ENCODE measurements around the gene ZNF334.

ZNF334 gene

DNA sequence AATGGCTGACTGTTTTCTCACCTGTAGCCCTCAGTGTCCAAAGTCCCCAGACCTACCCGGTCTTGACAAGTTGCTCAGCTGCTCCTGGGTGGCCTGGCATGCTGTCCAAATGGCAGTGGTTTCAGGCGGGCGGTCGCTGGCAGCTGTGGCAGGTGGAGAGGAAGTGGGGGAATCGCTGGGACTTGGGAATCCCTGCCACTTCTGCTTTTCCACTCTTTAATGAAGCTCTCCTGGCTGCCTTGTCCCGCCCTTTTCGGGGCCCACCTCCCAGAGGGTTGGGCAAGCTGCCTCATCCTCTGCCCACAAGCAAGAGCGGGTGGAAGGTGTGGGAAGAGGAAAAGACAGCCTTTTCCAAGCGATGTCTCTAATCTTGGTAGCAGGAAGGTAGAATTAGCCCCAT, 37.1 kb upstream of the ZNF334 start, which contains the start of gene OCSTAMP:
OCSTAMP (minus strand) TSS at position 194 of the 400 bp plus-strand sequence; CDS start at position 100, 94 bp downstream.
- no peak within 1 kb of the TSS for H3K4me3 ChIP-seq (ENCODE audit: low read depth, low read length)

DNA sequence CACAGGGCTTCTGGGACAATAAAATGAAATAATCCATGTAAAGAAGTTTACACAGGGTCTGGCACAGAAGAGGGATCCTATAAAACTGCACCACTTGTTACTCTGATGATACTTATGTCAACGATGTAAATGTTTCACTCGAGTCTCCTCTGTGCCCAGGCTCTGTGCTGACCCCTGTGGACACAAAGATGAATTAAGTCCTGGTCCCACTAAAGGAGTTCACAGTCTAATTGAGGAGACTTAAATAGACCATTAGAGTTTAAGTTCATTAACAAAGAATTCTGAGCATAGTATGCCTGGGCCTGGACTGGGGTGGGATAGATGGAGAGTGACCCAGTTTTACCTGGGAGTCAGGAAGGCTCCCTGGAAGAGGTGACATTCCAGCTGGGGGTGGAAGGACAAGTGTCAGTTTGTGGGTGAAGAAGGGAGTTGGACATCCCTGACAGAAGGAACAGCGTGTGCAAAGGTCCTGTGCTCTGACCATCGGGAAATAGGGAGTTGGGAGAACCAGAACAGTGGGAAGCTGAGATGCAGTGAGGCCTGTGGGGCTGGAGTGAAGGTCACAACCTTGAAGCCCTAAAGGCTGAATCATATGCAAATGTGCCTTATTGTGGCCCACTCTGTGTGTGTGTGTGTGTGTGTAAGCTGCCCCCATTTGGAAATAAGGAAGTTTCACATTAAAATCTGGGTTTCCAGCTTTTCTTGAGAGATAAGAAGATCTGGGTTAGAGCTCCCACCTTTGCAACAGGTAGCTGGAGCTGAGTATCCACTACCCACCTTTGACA, 36.0 kb upstream of the ZNF334 start:
- no peak overlapping the region for H3K4me3 ChIP-seq (ENCODE audit: low read depth, low read length)

More for the DNA sequence above, 37.1 kb upstream of the ZNF334 start, which contains the start of gene OCSTAMP:
- TF ChIP-seq, protein P1, sequence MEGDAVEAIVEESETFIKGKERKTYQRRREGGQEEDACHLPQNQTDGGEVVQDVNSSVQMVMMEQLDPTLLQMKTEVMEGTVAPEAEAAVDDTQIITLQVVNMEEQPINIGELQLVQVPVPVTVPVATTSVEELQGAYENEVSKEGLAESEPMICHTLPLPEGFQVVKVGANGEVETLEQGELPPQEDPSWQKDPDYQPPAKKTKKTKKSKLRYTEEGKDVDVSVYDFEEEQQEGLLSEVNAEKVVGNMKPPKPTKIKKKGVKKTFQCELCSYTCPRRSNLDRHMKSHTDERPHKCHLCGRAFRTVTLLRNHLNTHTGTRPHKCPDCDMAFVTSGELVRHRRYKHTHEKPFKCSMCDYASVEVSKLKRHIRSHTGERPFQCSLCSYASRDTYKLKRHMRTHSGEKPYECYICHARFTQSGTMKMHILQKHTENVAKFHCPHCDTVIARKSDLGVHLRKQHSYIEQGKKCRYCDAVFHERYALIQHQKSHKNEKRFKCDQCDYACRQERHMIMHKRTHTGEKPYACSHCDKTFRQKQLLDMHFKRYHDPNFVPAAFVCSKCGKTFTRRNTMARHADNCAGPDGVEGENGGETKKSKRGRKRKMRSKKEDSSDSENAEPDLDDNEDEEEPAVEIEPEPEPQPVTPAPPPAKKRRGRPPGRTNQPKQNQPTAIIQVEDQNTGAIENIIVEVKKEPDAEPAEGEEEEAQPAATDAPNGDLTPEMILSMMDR (IDR thresholded peaks at IDR 0.05; ENCODE audit: borderline replicate concordance, insufficient read depth, low read depth, low read length) = no peak

DNA sequence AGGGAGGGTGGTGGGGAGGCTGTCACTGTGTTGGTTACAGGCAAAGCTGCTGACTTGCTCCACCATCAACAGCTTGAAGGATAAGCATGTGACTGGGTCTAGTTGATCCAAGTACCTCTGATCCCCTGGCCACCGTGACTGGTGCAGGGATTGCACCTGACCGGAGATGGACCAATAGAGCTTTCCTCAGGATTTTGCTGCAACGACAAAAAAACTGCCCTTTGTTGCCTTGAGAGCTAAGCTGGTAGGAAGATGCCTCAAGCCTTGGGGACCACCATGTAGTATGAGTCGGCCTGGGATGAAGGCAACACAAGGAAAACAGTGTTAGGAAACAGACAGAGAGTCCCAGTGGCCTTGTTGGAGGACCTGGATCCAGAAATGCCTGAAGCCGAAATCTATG, 35.3 kb upstream of the ZNF334 start:
- H3K4me3 ChIP-seq (ENCODE audit: low read depth, low read length) = no peak overlapping the region
- TF ChIP-seq, protein P1 (IDR thresholded peaks at IDR 0.05; ENCODE audit: borderline replicate concordance, insufficient read depth, low read depth, low read length) = no peak

More for the DNA sequence above, 36.0 kb upstream of the ZNF334 start:
- TF ChIP-seq, protein P1 (IDR thresholded peaks at IDR 0.05; ENCODE audit: borderline replicate concordance, insufficient read depth, low read depth, low read length) = peak; percentile 29; the same call in 1 of the 2 replicates

DNA sequence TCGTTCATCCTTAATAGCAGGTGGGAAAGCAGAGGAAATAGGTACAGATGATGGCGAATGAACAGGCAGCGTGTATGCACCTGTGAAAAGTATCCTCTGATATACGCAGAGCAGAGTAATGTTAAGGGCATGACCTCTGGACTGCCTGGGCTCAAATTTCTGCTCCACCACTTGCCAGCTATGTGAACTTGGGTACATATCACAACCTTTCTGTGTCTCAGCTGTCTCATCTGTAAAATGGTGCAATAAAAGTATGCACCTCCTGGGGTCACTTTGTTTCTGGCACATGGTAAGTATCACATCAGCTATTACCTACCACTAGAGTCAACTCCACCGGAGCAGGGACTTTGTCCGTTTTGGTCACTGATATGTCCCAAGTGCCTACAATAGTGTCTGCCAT, 34.6 kb upstream of the ZNF334 start:
- no peak overlapping the region for H3K4me3 ChIP-seq (ENCODE audit: low read depth, low read length)
- TF ChIP-seq, protein P1 (IDR thresholded peaks at IDR 0.05; ENCODE audit: borderline replicate concordance, insufficient read depth, low read depth, low read length) = no peak

DNA sequence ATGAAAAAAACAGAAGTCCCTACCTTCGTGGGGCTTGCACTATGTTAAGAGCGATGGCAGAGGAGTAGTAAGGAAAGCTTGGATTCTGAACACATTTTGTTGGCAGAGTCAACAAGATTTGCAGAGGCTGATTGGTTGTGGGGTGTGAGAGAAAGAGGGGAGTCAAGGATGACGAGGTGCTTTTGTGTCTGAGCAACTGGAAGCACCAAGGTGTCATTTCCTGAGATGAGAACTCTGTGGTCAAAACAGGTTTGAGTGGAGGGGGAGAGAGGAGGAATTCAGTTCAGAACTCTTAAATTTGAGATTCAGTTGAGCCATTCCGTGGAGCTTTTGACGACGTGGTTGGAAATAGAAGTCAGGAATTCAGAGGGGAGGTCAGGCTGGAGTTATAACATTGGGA, 33.6 kb upstream of the ZNF334 start:
- TF ChIP-seq, protein P1 (IDR thresholded peaks at IDR 0.05; ENCODE audit: borderline replicate concordance, insufficient read depth, low read depth, low read length) = no peak
- no peak overlapping the region for H3K4me3 ChIP-seq (ENCODE audit: low read depth, low read length)

DNA sequence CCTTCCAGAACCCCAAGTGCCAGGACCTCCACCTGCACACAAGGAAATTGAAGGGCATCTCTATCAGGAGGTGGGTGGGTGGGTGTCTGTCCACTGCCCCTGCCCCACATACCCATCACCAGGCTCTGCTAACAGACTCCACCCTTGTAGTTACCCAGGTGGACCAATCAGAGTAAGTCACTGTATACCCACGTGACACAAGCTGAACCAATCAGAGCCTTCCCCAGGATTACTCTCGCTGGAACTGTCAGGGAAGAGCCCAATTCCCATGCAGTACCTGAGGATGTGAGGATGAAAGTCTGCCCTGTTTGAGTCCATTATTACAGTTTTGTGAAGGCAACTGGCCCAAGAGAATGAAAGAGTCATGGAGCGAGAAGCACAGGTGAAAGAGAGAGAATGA, 32.9 kb upstream of the ZNF334 start:
- TF ChIP-seq, protein P1 (IDR thresholded peaks at IDR 0.05; ENCODE audit: borderline replicate concordance, insufficient read depth, low read depth, low read length) = no peak
- H3K4me3 ChIP-seq (ENCODE audit: low read depth, low read length) = no peak overlapping the region

DNA sequence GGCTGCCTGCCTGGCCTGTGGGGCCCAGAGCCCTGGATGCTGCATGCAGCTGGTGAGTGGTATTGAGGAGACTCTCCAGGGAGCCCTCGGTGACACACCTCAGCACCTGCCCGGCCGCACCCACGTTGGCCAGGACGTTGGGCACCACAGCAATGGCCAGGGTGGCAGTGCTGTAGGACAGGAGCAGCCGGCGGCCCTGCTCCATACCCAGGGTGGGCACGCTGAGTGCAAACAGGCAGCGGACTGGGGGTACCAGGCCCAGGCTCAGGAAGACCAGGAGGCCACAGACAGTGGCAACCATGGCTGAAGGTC, 32.4 kb upstream of the ZNF334 start:
- H3K4me3 ChIP-seq (ENCODE audit: low read depth, low read length) = no peak overlapping the region
- TF ChIP-seq, protein P1 (IDR thresholded peaks at IDR 0.05; ENCODE audit: borderline replicate concordance, insufficient read depth, low read depth, low read length) = no peak
